ENCODE data around the gene OR2A5.
"Not testable (repeated sequence)": the region's sequence is repeated elsewhere in the genome, so short reads cannot be mapped to it uniquely, and the experiment has no call there.

The OR2A5 gene, protein sequence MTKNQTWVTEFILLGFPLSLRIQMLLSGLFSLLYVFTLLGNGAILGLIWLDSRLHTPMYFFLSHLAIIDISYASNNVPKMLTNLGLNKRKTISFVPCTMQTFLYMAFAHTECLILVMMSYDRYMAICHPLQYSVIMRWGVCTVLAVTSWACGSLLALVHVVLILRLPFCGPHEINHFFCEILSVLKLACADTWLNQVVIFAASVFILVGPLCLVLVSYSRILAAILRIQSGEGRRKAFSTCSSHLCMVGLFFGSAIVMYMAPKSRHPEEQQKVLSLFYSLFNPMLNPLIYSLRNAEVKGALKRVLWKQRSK

DNA sequence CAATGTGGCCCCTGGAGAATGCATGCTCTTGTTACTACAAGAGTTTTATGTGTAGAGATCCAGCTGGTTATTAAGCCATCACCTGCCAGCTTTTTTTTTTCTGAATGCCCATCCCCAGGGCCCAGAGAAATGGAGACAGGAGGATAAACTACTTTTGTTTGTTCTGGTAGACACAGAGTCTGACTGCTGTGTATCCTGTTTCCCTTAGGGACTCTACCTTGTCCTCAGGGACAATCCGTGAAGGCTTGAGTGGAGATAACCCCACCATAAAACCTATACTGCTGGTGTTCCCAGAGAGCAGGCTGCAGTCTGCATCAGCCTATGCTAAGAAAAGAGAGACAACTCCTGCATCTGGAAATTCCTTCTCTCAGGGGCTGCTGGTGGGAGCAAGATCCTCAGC, at the start of gene OR2A5:
Gene OR2A5 (plus strand): TSS at position 301 of the 400 bp plus-strand sequence. CDS start 1,454 bp downstream, outside the sequence.
- DNase-seq: no peak

DNA sequence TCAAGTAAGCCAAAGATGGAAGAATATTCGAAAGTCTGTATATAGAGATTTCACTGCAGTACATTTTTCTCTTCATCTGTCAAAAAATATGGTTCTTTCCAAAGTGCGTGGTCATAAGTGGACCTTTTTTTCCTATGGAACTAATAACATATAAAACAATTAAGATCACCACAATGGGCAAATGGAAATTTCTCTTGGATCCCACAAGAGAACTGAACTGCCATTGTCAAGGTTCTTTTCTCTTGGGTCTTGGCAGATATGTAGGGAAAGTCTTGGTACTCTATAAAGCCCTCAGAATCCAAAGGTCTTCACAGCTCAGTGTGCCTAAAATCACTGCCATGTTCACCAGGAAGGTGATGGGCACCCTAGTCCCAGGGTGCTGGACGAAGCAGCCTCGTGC, 48.7 kb upstream of the OR2A5 start, which contains the start of gene OR6B1:
Gene OR6B1 (plus strand): TSS at position 301 of the 400 bp plus-strand sequence. CDS start 3,677 bp downstream, outside the sequence.
- no peak for DNase-seq

DNA sequence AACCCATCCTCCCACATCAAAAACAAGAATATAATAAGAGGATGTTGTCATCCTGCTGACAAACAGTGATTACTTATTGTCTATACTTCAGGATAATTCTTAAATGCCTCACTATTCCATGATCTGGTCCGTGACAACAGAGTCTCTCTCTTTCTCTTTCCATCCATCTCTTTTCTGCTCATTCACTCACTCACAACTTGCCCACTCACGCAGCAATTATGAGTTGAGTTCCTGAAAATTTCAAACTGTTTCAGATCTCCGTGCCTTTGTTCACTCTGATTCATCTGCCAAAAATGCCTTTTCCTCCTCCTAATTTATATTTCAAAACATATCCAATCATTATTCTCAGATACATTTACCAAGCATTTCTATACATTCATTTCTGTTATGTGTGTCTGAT, 47.2 kb upstream of the OR2A5 start:
- DNase-seq: no peak

GRCh38 chr7:144004703-144005102, 44.0 kb upstream of the OR2A5 start:
- no peak for DNase-seq

DNA sequence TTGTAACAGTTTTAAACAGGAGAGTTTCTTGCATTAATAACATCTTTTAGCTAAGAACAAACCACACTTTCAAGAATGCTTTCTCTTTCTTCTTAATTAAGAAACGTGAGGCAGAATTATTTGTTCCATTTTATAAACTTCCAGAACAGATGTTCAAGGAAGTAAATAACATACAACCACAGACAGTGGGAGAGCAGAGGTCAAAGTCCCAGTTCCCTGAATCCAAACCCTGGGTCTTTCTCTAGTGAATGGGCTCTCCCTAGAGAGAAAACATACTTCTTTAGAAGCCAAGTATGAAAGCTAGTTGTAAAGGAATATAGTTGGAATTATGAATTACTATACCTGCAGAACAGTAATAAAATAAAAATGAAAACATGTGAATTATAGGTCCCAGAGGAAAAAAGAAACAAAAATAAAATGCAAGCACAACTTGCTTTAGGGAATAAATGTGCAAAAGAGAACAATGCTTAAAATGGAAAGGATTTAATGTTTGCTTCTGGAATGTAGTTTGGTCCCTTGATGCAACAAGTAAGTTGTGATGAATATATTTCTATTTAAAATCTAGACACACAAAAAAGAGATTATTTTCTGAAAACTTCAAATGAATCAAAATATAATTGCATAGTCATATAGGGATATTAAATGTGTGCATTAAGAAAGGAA, 42.6 kb upstream of the OR2A5 start:
- DNase-seq: no peak

DNA sequence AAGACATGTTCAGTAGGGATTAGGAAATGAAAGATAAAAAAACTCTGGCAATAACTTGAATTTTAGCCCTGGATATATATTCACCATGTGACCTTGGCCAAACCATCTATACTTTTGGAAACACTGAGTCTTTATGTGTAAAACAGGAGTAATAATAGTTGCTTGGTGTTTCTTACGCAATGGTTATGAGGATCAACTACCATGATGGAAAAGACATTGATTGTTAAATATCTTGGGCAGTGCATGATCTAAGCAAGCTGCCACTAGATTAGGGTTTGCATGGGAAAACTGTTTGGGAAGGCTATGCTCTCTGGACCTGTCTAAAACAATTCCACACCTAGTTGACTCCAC, 42.1 kb upstream of the OR2A5 start:
- DNase-seq: no peak

- DNase-seq: no peak
Measured at GRCh38 chr7:144009361-144009760, 39.4 kb upstream of the OR2A5 start.

DNA sequence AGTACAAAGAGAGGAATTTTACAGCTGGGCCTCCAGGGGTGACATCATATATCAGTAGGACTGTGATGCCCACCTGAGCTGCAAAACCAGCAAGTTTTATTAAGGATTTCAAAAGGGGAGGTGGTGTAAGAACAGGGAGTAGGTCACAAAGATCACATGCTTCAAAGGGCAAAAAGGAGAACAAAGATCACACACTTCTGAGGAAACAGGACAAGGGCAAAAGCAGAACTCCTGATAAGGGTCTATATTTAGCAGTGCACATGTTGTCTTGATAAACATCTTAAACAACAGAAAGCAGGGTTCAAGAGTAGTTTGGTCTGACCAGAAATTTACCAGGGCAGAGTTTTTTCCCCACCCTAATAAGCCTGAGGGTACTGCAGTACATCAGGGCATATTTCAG, 38.7 kb upstream of the OR2A5 start:
- DNase-seq: not testable (repeated sequence)

GRCh38 chr7:144010821-144011220, 37.9 kb upstream of the OR2A5 start:
- DNase-seq: not testable (repeated sequence)

- DNase-seq: no peak
Measured at GRCh38 chr7:144011458-144012230, 37.1 kb upstream of the OR2A5 start.

GRCh38 chr7:144018065-144018464, 30.7 kb upstream of the OR2A5 start:
- no peak for DNase-seq

DNA sequence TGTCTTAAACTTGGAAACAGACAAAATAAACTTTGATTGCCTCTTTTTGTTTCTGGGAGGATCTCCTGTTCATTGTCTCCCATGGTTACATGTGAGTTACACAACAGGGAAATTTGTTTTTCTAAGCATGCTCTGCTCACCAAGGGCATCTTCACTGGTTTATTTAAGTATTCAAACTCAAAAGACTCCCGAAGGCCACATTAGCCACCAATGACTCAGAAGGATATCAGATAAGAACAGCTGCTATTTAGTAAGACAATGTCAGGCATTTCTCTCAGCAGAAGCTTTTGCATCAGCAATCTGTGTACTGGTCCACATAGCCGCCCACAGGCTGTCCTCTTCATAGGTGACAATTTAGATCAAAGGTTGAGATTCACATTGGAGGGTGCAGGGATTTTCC, 29.3 kb upstream of the OR2A5 start:
- no peak for DNase-seq

GRCh38 chr7:144020340-144020739, 28.4 kb upstream of the OR2A5 start:
- no peak for DNase-seq

GRCh38 chr7:144022169-144022568, 26.6 kb upstream of the OR2A5 start:
- no peak for DNase-seq

GRCh38 chr7:144023171-144023827, 25.4 kb upstream of the OR2A5 start:
- DNase-seq: no peak

DNA sequence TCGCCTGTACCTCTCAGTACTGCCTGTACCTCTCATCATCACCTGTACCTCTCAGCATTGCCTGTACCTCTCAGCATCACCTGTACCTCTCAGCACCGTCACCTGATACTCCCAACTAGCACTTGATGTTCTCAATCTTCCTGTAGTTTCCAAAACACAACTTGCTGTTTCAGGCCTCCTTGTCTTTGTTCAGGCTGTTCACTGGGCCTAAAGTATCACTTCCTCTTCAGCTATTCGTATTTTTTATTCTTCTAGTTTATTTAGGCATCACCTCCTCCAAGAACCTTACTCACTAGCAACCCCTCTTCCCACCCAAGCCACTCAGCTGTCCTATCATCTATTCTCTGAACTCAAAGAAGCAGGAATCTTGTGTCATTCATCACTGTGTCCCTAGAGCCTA, 24.5 kb upstream of the OR2A5 start:
- no peak for DNase-seq

GRCh38 chr7:144026203-144026883, 22.4 kb upstream of the OR2A5 start:
- DNase-seq: no peak

GRCh38 chr7:144027070-144027469, 21.7 kb upstream of the OR2A5 start:
- peak; percentile 33 to 44 for DNase-seq

DNA sequence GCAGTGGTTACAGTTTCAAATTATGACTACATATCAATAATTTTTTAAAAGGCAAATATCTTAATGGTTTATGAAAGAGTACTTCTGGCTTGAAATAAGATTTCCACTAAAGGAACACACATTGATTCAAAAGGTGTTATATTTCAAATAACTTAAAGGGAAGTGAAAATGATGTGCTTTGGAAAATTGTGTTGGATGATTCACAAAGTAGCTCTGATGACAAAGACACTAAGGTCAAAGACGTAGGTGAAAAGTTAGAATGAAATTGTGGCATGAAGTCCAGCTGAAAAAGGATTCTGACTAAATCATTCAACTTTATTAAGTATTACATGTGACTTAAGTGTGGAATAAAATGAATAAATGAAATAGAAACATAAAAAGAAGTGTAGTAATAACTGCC, 20.8 kb upstream of the OR2A5 start:
- no peak for DNase-seq

DNA sequence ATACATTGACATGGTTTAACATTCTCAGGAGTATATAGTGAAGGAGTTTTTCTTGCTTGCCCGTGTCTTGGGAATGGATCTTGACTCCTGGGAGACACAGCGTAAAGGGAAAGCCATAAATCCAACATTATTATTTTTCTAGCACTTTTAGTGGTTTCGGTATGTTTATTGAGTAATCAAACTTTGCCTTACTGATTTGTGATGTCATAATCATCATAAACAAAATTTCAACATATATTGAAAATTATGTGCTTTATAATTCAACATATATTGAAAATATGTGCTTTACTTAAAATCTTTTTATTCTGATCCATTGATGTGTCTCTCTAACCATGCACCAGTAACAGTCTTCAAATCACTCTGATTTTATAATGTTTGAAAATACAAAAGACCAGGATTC, 20.2 kb upstream of the OR2A5 start:
- DNase-seq: no peak

DNA sequence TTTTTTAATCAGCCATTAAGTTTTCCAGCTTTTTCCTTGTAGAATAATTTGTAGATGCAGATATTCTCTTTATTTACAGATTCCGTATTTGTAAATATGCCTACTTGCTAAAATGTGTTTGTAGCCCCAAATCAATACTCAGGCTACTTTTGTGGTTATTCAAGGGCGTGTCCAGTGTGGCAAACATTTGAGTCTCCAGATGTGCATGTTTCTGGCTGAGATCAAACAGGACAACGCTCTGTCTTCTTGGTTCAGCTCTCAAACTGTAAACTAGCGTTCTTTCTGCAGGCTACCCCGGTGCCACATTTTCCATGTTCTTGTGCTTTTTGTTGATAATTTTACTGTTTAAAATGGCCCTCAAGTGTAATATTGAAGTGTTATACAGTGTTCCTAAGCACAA, 16.2 kb upstream of the OR2A5 start:
- no peak for DNase-seq

- no peak for DNase-seq
Measured at GRCh38 chr7:144032985-144033709, 15.6 kb upstream of the OR2A5 start.
